HepG2 (cell line): Measurements from ENCODE around the gene NFIL3. TPM values are rescaled to one million over a fixed set of nuclear protein-coding genes. Genes with fewer than 3 reads are reported as not detected.

ENCODE experiments used
- CAMTA2 ChIP-seq: sonication (generic); formaldehyde crosslinking; IDR thresholded peaks from 2 replicates; pipeline ENCODE4 v1.4.0; 2020; ENCODE audit warnings: mild to moderate bottlenecking, missing genetic modification reagents, borderline replicate concordance
- CCDC6 ChIP-seq: sonication (generic); formaldehyde crosslinking; IDR thresholded peaks from 2 replicates; pipeline ENCODE4 v1.8.1; 2022; ENCODE audit warnings: mild to moderate bottlenecking, missing genetic modification reagents, moderate library complexity
- MIER3 ChIP-seq: IDR thresholded peaks from 2 replicates; pipeline ENCODE4 v1.6.1; 2016; ENCODE audit warnings: missing compliant biosample characterization, borderline replicate concordance
- MZF1 ChIP-seq: sonication (generic); formaldehyde crosslinking; IDR thresholded peaks from 2 replicates; pipeline ENCODE4 v1.8.1; 2023; ENCODE audit warnings: mild to moderate bottlenecking, missing genetic modification reagents, borderline replicate concordance
- NCOA2 ChIP-seq: sonication (generic); formaldehyde crosslinking; IDR thresholded peaks from 2 replicates; pipeline ENCODE4 v1.8.0; 2022; ENCODE audit warnings: inconsistent platforms
- NR2F1 ChIP-seq, 2 experiments: fragments of 450-650 bp in 1 of 2; formaldehyde crosslinking in 1 of 2; IDR thresholded peaks; 2 replicates each; pipeline versions ENCODE4 v1.5.0 to v1.6.1; 2016 to 2020; ENCODE audit warnings: mild to moderate bottlenecking in 1 of 2, missing compliant biosample characterization in 1 of 2, missing genetic modification reagents in 1 of 2, moderate library complexity in 1 of 2
- SP2 ChIP-seq: sonication (generic); formaldehyde crosslinking; IDR thresholded peaks from 2 replicates; pipeline ENCODE4 v1.5.1; 2020; ENCODE audit warnings: mild to moderate bottlenecking, missing genetic modification reagents
- ZBTB8A ChIP-seq: sonication (generic); formaldehyde crosslinking; IDR thresholded peaks from 2 replicates; pipeline ENCODE4 v1.4.0; 2020; ENCODE audit warnings: mild to moderate bottlenecking, low read depth, missing genetic modification reagents, borderline replicate concordance
- ZC3H13 ChIP-seq: sonication (generic); formaldehyde crosslinking; IDR thresholded peaks from 2 replicates; pipeline ENCODE4 v1.8.1; 2023; ENCODE audit warnings: mild to moderate bottlenecking, missing genetic modification reagents, moderate library complexity
- ZEB1 ChIP-seq: IDR thresholded peaks from 2 replicates; pipeline ENCODE4 v1.6.1; 2012; ENCODE audit warnings: mild to moderate bottlenecking, low read depth, inconsistent platforms; ENCODE audit not compliant: insufficient replicate concordance
- ZNF274 ChIP-seq: sonication (generic); formaldehyde crosslinking; IDR thresholded peaks from 2 replicates; pipeline ENCODE4 v1.5.1; 2020; ENCODE audit warnings: mild to moderate bottlenecking, missing genetic modification reagents
- ZNF333 ChIP-seq: sonication (generic); formaldehyde crosslinking; IDR thresholded peaks from 2 replicates; pipeline ENCODE4 v1.4.0; 2020; ENCODE audit warnings: mild to moderate bottlenecking, missing genetic modification reagents, borderline replicate concordance
- ZNF33B ChIP-seq: sonication (generic); formaldehyde crosslinking; IDR thresholded peaks from 2 replicates; pipeline ENCODE4 v1.5.1; 2020; ENCODE audit warnings: mild to moderate bottlenecking, missing genetic modification reagents
- ZNF501 ChIP-seq: sonication (generic); formaldehyde crosslinking; IDR thresholded peaks from 2 replicates; pipeline ENCODE4 v1.5.1; 2020; ENCODE audit warnings: mild to moderate bottlenecking, moderate library complexity, missing genetic modification reagents
- ZNF547 ChIP-seq: sonication (generic); formaldehyde crosslinking; IDR thresholded peaks from 2 replicates; pipeline ENCODE4 v1.5.1; 2020; ENCODE audit warnings: mild to moderate bottlenecking, missing genetic modification reagents
- ZNF569 ChIP-seq: sonication (generic); formaldehyde crosslinking; IDR thresholded peaks from 2 replicates; pipeline ENCODE4 v1.5.0; 2020; ENCODE audit warnings: mild to moderate bottlenecking, missing genetic modification reagents, moderate library complexity, borderline replicate concordance
- ZNF607 ChIP-seq: sonication (generic); formaldehyde crosslinking; IDR thresholded peaks from 2 replicates; pipeline ENCODE4 v1.5.1; 2020; ENCODE audit warnings: missing genetic modification reagents, mild to moderate bottlenecking, borderline replicate concordance
- ZNF746 ChIP-seq: sonication (generic); formaldehyde crosslinking; IDR thresholded peaks from 2 replicates; pipeline ENCODE4 v1.8.0; 2022; ENCODE audit warnings: mild to moderate bottlenecking, missing genetic modification reagents
- polyA plus RNA-seq, 8 experiments: library from polyadenylated mRNA; depleted of rRNA in 3 of 8; stranded (reverse) in 7 of 8; unstranded in 1 of 8; fragments of >200 nt; fragmentation: Illumina TruSeq in 4 of 8; extraction: Trizol in 4 of 8; gene quantifications; 2 replicates each; pipeline versions ENCODE4 v1.2.1 to v1.2.3, GENCODE V29; 2011 to 2016; ENCODE audit warnings: low read depth in 4 of 8, missing spikeins in 1 of 8, mixed read lengths in 1 of 8; ENCODE audit not compliant: insufficient read depth in 1 of 8
- total RNA-seq, 5 experiments: library from RNA; depleted of rRNA; stranded (reverse); fragments of >200 nt; fragmentation: Illumina TruSeq; extraction: Trizol; gene quantifications; 2 replicates each; pipeline ENCODE4 v1.2.3, GENCODE V29; 2016; ENCODE audit warnings: low read depth in 1 of 5
- TF ChIP-seq, protein P1 (sequence below): sonication (generic); formaldehyde crosslinking; conservative IDR thresholded peaks from 2 replicates; pipeline ENCODE4 v1.4.0; 2020; ENCODE audit warnings: missing genetic modification reagents
- TF ChIP-seq, protein P2 (sequence below): sonication (generic); formaldehyde crosslinking; conservative IDR thresholded peaks from 2 replicates; pipeline ENCODE4 v1.8.1; 2023; ENCODE audit warnings: missing genetic modification reagents
- TF ChIP-seq, protein P3 (sequence below): sonication (generic); formaldehyde crosslinking; IDR thresholded peaks from 2 replicates; pipeline ENCODE4 v1.4.0; 2020; ENCODE audit warnings: missing genetic modification reagents
- TF ChIP-seq, protein P4 (sequence below): sonication (generic); formaldehyde crosslinking; IDR thresholded peaks from 2 replicates; pipeline ENCODE4 v1.4.0; 2020; ENCODE audit warnings: missing genetic modification reagents
- TF ChIP-seq, protein P5 (sequence below): IDR thresholded peaks from 2 replicates; pipeline ENCODE4 v1.6.1; 2016; ENCODE audit warnings: mild to moderate bottlenecking, missing biosample characterization, missing genetic modification reagents
- TF ChIP-seq, protein P6 (sequence below): IDR thresholded peaks from 2 replicates; pipeline ENCODE4 v1.6.1; 2016

The NFIL3 gene
- total and polyA plus RNA-seq, 2 of the 13 experiments (the other 11 are each of a cell fraction or from before 2014, with no cell fraction given), result 46.6 to 54.2 TPM

DNA sequence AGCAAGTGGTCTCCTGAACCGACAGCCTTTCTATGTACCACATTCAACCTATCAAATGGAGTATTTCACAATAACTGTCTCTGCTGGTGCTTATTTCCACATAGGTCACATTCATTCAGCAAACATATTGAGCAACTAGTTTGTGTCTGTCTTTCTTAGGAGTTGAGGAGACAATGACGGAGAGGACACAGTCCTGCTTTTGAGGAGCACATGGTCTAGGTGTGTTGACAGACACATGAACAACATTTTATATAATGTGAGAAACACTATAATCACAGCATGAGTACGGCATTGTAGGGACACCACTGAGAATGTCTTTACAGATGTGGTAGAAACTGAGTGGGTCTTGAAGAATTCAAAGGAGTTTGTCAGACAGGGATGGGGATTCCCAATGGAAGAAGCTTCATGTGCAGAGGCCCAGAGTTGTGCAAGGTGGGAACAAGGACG lies 28.5 kb downstream of the NFIL3 start (continued):
- TF ChIP-seq ZNF274 (CRISPR knock-in tag) (no peak), CAMTA2 (CRISPR knock-in tag) (no peak), ZC3H13 (CRISPR knock-in tag) (no peak), MZF1 (CRISPR knock-in tag) (no peak), ZNF333 (CRISPR knock-in tag) (no peak), ZNF607 (CRISPR knock-in tag) (no peak; the same call in 1 of the 2 replicates), ZNF746 (no peak), ZNF501 (CRISPR knock-in tag) (no peak), SP2 (no peak), ZBTB8A (CRISPR knock-in tag) (no peak), ZNF569 (CRISPR knock-in tag) (no peak), ZNF547 (CRISPR knock-in tag) (no peak), CCDC6 (no peak), ZEB1 (no peak), MIER3 (CRISPR knock-in tag) (peak; percentile 97; the same call in 1 of the 2 replicates), NCOA2 (CRISPR knock-in tag) (peak; percentile 90), ZNF33B (CRISPR knock-in tag) (no peak), NR2F1 (CRISPR knock-in tag; IDR thresholded peaks at IDR 0.05) (peak; percentile 83 to 91)
- TF ChIP-seq, protein P1, sequence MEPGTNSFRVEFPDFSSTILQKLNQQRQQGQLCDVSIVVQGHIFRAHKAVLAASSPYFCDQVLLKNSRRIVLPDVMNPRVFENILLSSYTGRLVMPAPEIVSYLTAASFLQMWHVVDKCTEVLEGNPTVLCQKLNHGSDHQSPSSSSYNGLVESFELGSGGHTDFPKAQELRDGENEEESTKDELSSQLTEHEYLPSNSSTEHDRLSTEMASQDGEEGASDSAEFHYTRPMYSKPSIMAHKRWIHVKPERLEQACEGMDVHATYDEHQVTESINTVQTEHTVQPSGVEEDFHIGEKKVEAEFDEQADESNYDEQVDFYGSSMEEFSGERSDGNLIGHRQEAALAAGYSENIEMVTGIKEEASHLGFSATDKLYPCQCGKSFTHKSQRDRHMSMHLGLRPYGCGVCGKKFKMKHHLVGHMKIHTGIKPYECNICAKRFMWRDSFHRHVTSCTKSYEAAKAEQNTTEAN (CRISPR knock-in tag), result no peak
- TF ChIP-seq, protein P2, sequence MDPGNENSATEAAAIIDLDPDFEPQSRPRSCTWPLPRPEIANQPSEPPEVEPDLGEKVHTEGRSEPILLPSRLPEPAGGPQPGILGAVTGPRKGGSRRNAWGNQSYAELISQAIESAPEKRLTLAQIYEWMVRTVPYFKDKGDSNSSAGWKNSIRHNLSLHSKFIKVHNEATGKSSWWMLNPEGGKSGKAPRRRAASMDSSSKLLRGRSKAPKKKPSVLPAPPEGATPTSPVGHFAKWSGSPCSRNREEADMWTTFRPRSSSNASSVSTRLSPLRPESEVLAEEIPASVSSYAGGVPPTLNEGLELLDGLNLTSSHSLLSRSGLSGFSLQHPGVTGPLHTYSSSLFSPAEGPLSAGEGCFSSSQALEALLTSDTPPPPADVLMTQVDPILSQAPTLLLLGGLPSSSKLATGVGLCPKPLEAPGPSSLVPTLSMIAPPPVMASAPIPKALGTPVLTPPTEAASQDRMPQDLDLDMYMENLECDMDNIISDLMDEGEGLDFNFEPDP (CRISPR knock-in tag), result no peak
- TF ChIP-seq, protein P3, sequence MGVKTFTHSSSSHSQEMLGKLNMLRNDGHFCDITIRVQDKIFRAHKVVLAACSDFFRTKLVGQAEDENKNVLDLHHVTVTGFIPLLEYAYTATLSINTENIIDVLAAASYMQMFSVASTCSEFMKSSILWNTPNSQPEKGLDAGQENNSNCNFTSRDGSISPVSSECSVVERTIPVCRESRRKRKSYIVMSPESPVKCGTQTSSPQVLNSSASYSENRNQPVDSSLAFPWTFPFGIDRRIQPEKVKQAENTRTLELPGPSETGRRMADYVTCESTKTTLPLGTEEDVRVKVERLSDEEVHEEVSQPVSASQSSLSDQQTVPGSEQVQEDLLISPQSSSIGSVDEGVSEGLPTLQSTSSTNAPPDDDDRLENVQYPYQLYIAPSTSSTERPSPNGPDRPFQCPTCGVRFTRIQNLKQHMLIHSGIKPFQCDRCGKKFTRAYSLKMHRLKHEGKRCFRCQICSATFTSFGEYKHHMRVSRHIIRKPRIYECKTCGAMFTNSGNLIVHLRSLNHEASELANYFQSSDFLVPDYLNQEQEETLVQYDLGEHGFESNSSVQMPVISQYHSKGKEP (CRISPR knock-in tag), result no peak
- TF ChIP-seq, protein P4, sequence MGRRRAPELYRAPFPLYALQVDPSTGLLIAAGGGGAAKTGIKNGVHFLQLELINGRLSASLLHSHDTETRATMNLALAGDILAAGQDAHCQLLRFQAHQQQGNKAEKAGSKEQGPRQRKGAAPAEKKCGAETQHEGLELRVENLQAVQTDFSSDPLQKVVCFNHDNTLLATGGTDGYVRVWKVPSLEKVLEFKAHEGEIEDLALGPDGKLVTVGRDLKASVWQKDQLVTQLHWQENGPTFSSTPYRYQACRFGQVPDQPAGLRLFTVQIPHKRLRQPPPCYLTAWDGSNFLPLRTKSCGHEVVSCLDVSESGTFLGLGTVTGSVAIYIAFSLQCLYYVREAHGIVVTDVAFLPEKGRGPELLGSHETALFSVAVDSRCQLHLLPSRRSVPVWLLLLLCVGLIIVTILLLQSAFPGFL, result no peak
- TF ChIP-seq, protein P5, sequence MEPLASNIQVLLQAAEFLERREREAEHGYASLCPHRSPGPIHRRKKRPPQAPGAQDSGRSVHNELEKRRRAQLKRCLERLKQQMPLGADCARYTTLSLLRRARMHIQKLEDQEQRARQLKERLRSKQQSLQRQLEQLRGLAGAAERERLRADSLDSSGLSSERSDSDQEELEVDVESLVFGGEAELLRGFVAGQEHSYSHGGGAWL (CRISPR knock-in tag), result no peak
- TF ChIP-seq, protein P6, sequence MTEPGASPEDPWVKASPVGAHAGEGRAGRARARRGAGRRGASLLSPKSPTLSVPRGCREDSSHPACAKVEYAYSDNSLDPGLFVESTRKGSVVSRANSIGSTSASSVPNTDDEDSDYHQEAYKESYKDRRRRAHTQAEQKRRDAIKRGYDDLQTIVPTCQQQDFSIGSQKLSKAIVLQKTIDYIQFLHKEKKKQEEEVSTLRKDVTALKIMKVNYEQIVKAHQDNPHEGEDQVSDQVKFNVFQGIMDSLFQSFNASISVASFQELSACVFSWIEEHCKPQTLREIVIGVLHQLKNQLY, result peak; percentile 60; the same call in 1 of the 2 replicates
